Fibroblast of peridontal ligament (primary cell): ENCODE measurements around the gene PRELP.

Source experiments
- DNase-seq: peaks from one replicate; pipeline ENCODE4 v3.0.0-alpha.2; 2010; ENCODE audit errors: extremely low read depth

Gene PRELP

DNA sequence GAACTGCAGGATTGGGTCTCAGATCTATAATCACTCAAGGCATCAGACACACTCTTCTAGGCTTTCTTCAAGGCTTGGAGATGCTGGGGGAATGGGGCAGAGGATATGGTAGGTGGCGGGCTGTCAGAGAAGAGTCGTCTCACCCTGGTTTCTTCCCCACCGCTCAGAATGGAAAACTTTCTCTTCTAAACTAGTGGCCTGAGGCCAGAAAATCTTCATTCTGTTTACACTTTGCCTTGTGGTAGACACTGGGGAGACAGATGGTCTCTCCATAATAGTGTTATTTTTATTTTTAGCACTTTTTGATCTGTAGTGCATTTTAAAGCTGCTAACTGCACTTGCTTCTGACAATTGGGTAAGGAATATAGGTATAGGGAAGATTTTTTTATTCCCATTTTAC is 2.6 kb downstream of the PRELP start:
- DNase-seq, result no peak

- DNase-seq, result no peak
These were observed 3.4 kb downstream of the PRELP start for GRCh38 chr1:203478986-203479385.

GRCh38 chr1:203479646-203480045 is 4.0 kb downstream of the PRELP start:
- no peak for DNase-seq

DNA sequence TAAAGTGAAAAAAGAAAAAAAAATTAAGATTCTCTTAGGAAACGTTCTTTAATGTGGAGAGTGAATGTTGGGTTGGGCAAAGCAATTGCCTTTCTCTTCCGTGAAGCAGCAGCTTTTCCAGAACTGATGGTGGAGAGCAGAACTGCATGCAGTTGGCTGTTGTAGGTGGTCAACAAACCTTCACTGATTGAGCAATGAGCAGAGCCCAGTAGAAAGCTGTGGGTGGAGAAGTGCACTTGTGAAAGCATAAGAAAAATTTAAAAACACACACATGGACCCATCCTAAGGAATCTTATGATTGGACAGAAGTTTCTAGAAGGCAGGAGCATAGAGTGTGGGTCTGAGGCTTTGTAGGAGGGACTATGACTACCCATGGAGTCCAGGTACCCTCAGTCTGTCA is 4.5 kb downstream of the PRELP start:
- DNase-seq, result peak; percentile 69

DNA sequence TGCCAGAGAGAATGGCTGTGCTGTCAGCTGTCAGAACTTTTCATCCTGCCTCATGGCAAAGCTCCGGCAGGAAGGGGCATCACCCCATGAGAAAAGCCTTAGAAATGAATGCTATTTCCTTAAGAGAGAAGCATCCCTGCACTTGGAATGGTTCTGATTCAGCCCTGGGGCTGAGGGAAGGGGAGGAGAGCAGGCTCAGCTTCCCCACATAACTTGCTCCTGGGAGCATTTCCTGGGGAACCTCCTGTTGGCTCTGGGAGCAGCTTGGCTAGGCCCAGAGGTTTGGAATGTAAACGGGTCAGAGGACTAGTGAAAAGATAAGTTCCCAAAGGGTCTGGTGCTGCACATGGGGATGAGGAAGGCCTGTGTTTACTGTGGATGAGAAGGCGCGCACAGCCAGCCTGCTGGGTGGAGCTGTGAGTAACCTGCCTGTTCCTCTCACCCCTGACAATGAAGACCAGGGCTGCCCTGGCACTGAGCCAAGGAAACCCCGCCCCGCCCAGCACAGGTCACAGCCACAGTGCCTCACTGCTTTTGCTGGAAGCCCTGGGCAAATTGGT is 5.0 kb downstream of the PRELP start:
- DNase-seq, result peak; percentile 95

DNA sequence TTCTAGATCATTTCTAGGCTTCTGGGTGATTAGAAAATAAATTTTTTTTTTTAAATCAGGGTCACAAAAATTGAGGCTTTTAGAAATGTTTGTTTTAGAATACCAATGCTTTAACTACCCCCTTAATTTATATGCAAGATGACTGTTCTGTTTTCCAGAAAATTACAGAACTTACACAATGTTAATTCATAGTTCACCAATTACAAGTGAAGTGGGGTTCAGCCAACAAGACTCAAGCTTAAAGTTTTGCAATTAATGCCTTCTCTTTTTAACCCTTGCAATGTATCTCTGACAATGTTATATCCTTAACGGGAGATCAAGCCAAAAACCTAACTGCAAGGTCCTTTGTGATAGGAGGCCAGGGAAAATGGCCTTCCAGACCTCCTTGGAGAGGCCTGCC is 5.6 kb downstream of the PRELP start:
- peak; percentile 35 for DNase-seq

DNA sequence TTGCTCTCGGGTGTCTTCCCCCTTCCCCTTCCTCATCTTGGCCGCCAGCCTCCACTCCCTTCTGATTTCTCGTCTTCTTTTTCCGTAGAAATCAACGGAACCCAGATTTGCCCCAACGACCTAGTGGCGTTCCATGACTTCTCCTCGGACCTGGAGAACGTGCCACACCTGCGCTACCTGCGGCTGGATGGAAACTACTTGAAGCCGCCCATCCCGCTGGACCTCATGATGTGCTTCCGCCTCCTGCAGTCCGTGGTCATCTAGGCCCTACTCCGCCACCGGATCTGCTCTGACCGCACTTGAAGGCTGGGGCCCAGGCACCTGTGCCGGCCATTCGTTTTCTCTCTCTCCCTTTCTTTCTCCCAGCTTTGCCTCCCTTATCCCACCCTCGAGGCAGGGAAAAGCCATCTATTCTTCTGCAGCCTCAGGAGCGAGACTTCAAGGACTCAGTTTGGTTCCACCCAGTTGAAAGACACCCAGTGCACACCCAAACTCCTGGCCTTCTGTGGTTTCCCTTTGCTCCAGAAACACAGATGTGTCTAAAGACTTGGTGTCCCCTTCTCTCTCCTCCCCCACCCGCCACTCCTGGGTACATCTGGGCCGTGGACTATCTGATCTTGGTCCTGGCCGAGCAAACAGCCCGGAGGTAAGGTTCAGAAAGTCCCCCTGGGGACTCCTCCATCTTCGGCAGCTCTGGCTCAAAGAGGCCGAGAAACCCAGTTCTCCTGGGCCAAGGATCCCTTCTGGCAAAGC is 11.2 kb downstream of the PRELP start:
- no peak for DNase-seq

- no peak for DNase-seq
These were observed 12.9 kb downstream of the PRELP start for GRCh38 chr1:203488539-203488938.

- DNase-seq, result no peak
These were observed 15.0 kb downstream of the PRELP start for GRCh38 chr1:203490607-203491006.

- DNase-seq, result no peak
These were observed 16.1 kb downstream of the PRELP start for GRCh38 chr1:203491664-203492063.

- no peak for DNase-seq
These were observed 16.6 kb downstream of the PRELP start for GRCh38 chr1:203492082-203492747.

DNA sequence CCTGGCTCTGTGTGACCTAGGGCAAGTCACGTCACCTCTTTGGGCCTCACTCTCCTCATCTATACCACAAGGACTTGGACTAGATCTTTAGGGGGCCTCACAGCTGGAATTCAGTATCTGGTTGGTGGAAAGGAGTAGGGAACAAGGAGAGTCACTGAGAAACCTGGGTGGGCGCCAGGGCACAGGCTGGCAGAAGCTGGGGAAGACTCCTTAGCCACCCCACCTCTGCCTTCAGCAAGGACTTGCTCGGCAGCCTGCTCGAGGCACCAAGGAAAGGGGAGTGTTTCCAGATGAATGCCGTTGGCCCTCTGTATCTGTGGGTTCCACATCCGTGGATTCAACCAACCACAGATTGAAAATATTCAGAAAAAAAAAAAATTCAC is 17.1 kb downstream of the PRELP start:
- DNase-seq, result no peak

DNA sequence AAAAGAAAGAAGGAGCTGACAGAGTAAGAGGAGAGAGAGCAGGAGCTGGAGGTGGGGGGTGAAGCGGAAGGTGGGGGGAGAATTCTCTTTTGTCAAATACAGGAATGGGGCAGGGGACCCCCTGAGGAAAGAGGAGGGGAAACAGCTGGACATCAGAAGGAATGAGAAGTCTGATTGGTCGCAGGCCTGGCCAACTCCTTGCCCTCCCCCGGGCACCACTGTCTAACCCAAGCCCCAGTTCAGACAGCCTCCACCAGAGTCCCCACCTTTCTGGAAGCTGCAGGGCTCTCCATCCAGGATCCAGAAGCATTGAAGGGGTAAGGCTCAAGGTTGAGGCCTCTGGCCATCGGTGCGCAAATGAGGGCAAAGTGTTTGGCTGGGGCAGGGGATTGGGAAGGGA is 18.3 kb downstream of the PRELP start, which contains the start of gene OPTC:
Gene OPTC, plus strand, starts transcription at position 253 of the 400 bp plus-strand sequence. CDS start 1,853 bp downstream, outside the sequence.
- no peak for DNase-seq

DNA sequence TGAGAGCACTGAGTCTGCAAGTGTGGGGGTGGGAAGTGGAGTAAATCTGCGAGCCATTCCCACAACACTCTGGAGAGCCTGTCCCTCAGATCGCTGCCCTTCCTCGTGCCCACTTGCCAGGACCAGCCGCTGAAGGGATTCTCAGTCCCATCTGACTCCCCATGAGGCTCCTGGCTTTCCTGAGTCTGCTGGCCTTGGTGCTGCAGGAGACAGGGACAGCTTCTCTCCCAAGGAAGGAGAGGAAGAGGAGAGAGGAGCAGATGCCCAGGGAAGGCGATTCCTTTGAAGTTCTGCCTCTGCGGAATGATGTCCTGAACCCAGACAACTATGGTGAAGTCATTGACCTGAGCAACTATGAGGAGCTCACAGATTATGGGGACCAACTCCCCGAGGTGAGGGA is 20.2 kb downstream of the PRELP start:
- DNase-seq, result no peak

GRCh38 chr1:203497269-203497777 is 21.7 kb downstream of the PRELP start:
- DNase-seq, result no peak

DNA sequence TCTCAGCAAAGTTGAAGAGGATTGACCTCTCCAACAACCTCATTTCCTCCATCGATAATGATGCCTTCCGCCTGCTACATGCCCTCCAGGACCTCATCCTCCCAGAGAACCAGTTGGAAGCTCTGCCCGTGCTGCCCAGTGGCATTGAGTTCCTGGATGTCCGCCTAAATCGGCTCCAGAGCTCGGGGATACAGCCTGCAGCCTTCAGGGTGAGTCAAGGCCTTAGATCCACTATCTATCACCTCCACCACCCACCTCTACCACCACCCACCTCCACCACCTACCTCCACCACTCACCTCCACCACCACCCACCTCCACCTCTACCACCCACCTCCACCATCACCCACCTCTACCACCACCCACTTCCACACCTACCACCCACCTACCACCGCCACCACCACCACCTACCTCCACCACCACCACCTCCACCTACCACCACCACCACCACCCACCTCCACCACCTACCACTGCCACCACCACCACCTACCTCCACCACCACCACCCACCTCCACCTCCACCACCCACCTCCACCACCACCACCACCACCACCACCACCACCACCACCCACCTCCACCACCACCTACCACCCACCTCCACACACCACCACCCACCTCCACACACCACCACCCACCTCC is 24.2 kb downstream of the PRELP start:
- DNase-seq, result no peak

DNA sequence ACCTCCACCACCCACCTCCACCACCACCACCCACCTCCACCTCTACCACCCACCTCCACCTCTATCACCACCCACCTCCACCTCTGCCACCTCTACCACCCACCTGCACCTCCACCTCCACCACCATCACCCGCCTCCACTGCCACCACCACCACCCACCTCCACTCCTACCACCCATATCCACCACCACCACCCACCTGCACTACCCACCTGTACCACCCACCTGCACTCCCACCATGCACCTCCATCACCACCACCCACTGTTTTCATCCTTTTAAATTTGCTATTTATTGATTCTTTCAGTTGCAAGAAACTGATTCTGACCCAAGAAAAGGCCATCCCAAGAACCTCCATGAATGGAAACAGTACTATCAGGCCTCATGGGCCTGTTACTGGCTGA is 24.7 kb downstream of the PRELP start:
- no peak for DNase-seq

DNA sequence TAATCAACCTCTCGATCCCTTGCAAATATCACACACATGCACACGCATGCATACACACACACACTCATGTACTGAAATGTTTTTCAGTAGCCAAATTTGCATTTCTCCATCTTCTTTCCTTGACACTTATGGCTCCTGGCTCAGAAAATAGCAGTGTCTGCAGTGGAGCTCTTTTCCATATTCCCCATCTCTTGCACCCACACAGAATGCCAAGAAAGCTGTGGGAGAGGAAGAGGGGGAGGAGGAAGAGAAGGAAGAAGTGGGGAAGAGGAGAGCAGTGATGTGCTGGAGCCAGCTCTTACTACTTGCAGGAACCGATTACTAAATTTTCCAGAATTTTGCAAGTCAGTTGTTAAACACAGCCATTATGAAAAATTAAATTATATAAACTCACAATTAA is 28.2 kb downstream of the PRELP start:
- no peak for DNase-seq

DNA sequence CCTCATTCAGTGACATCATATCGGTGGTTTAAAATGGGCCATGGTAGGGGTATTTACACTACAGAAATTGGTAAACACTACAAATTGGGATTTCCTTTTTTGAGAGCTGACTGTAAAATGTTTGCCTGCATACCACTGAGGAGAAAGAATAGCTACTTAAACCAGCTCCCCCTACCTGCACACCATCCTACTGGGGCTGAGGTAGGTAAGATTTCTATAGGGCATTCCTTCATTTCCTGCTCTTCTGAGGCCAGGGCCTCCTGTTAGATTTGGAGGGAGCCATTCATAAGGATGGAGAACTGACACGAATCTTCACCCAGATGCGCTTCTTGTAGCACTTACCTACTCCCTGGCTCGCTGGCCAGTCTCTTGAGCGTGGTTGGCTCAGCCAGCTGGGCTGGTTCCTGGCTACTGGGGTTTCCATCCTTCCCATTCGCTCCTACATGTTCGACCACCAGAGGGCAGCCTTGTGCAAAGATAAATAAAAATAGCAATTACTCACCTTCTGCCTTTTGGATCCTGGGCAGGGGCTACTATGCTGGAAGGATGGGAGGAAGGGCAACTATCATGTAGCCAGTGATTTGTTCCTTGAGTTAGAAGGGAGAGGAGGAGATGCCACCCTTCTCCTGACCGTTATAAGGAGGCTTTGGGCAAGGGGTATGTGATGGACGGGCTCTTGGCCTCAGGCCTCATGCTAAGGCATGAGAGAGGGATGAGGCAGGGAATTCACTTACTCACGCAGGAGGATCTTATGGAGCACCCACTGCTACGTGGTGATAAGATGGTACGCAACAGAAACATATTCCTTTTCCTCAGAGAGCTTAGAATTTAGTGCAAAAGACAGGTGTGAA is 29.0 kb downstream of the PRELP start:
- DNase-seq, result peak; percentile 86

- no peak for DNase-seq
These were observed 30.1 kb downstream of the PRELP start for GRCh38 chr1:203505526-203506204.
